NCI-H510A treated with DMSO at 0.1 percent for 48 hours (cell line): Measurements from ENCODE around the gene SLC26A8.
A peak's percentile ranks its signal among the peaks of the same experiment; 100 is the strongest.
"Not testable (repeated sequence)": the region's sequence is repeated elsewhere in the genome, so short reads cannot be mapped to it uniquely, and the experiment has no call there.

Experiments used
- DNase-seq: peaks from one replicate; lab custom pipeline; 2025; lab: John Stamatoyannopoulos, UW

Gene SLC26A8

DNA sequence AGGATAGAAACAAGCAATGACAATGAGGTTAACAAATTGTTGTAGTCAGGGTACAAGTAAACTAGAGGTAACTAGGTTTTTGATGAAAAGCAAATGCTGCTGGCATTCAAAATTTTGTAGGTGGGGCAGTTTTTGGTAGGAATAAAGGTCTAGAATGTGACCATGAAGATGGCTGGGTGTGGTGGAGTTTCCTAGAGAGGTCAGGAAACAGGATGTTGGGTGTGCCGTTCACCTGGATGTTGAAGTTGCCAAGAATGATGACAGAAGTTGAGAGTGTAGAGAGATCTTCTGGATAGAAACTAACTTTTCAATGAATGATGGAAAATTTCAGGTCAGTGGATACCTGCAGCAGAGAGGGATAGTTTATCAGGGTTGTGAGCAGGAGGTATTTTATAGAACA is 25.9 kb upstream of the SLC26A8 start:
- peak; percentile 31 for DNase-seq

DNA sequence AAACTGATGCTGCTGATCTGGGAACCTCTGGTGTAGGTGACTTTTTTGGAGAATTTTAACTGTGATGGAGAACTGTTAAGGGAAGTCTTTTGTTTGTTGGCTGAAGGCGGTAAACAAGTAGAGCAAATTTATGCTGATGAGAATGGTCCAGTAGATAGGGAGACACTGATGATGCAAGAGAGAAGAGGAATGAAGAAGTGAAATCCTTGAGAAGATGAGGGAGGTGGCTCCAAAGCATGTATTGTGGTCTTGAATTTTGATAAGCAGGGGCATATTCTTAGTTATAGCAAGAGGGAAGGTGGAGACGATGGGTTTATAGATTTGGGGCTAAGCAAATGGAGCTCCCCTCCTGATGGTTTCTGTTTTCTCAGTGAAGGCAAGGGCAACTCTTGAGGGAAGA is 25.1 kb upstream of the SLC26A8 start:
- DNase-seq = no peak

DNA sequence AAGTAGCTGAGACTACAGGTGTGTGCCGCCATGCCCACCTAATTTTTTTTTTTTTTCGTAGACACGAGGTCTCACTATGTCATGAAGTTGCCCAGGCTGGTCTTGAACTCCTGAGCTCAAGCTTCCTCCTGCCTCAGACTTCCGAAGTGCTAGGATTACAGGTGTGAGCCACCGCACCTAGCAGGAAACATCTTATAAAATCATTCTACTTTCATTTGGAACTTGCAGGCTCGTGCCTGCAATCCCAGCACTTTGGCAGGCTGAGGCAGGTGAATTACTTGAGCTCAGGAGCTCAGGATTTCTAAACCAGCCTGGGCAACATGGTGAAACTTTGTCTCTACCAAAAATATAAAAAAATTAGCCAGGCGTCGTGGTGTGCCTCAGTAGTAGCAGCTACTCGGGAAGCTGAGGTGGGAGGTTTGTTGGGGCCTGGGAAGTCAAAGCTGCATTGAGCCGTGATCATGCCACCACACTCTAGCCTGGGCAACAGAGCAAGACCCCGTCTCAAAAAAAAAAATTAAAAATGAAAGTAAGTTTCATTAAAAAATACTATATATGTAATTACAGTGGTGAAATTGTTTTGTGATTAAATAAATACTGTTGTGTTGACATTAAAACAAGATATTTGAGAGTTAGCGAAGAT is 18.3 kb upstream of the SLC26A8 start:
- no peak for DNase-seq

DNA sequence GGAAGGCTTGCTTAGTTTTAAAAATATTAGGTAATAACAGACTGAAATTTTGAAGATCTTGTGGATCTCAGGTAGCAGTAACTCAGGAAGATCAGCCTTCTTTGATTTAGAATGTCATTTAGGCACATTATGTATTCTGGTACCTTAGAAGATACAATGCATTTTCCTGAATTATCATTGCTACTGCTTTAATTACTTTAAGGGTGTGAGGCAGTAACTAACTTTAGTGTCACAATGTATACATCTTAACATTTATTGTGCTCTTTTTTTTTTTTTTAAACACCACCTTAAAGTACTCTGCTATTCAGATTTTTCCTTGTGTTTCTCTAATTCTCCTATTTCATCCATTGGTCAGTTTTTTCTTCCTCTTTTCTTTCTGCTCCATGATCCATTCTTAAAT is 16.5 kb upstream of the SLC26A8 start:
- DNase-seq = no peak

DNA sequence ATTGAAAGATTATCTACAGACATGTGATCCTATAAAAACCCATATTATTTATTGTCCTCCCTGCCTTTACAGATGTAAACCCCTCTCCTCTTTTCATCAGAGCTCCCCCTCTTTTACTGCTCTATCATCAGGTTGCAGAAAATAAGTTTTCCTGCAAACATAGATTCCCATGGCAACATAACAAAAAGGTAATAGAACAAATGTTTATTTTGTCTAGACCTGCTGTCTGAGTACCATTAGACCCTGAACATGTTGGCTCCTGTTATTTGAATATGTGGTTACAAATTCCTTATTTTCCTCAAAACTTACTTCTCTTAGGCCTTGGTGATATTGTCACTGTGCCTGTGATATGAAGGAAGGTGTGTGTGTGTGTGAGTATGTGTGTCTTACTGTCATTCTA is 14.7 kb upstream of the SLC26A8 start:
- no peak for DNase-seq

DNA sequence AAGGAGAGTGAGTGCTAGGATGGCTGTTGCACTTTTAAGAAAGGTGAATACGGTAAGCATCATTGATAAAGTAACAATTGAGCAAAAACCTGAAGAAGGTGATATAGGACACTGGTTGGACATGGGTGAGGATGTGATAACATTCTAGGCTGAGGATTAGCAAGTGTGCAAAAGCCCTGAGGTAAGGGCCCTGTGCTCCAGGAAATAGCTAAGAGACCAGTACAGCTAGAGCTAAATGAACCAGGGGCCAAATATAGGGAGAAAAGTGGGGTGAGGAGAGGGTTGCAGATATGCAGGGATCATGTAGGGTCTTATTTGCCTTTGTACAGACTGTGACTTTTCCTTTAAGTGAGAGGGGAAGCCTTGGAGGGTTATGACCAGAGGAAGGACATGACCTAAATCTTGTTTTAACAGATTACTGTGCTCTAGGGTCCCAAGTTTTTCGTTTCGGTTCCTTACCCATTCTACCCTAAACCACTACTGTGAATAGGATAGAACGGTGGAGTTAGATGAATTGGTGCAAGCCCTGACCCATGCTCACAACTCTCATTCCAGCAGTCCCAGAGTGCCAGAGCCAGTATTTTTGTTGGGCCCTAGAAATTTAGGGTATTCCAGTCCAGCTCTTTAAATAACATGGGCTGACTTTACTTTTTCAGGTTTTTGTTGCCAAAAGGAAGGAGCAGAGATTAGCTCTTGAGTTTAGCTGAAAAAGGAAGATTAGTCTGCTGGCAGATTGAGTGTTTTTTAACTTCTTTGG is 13.9 kb upstream of the SLC26A8 start:
- no peak for DNase-seq

DNA sequence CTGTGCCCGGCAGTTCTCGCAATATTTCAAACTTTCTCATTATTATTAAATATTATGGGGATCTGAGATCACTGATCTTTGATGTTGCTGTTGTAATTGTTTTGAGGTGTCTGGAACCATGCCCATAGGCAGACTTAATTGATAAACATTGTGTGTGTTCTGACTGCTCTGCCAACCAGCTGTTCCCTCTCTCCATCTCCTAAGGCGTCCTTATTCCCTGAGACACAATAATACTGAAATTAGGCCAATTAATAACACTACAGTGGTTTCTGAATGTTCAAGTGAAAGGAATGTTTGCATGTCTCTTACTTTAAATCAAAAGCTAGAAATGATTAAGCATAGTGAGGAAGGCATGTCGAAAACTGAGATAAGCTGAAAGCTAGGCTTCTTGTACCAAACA is 10.8 kb upstream of the SLC26A8 start:
- DNase-seq = no peak

DNA sequence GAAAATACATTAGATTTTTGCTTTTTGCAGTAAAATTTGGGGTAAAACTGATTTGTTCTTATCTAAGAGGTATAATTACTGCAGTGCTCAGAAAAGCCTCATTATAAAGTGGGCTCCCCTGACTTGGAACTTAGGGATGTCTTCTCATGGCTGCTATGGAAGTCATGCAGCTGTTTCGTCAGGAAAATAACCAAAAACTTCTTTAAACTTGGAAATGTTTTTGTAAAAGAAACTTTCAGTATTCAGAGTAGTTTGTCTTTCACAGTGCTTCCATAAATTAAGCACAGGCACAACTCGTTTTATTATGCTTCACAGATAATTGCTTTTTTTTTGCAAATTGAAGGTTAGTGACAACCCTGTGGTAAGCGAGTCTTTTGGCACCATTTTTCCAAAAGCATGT is 10.0 kb upstream of the SLC26A8 start:
- no peak for DNase-seq

DNA sequence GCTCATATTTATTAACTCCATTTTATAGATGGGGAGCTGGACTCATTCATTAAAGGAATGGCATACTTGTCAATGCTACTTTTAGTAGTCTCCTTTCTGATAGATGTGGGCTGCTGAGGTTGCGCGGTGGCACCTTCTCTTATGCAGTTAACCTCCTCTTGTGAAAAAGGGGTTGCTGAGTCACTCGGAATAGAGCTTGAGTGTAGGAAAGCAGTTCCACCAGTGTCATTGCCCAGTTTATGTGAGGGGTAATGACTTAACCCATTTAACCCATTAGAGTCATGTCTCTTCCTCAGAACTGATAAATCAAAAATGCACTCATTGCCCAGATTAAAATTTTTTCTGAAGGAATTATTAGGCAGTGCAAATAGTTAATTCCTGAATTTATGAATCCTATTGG is 9.5 kb upstream of the SLC26A8 start:
- DNase-seq = no peak

DNA sequence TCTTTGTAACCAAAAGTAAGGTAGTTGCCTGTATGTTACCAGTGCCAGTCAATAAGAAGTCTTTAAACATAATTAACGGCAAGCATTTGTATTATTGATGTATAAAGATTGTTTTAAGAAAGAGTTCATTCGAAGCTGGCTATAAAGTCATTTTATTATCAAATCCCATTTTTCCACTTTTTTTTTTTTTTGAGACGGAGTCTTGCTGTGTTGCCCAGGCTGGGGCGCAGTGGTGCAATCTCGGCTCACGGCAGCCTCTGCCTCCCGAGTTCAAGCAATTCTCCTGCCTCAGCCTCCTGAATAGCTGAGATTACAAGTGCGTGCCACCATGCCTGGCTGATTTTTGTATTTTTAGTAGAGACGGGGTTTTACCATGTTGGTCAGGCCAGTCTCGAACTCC is 8.7 kb upstream of the SLC26A8 start:
- DNase-seq = not testable (repeated sequence)

DNA sequence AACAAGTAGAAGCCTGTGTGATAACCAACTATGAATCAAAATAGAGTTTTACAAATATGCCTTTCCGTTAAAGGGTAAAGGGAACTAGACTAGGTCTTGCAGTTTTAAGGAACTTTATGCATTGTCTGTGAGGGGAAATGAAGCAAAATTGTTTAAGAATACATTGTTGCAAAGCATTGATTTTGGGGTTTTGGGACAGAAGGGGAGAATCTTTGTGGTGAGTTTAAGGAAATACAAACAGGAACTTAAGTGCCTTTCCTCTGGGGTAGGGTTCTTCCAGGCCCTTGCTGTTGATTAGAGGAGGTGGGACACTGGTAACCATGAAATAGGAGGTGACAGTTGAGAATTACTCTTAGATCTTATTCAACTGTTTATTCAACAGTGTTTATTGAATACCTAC is 7.8 kb upstream of the SLC26A8 start:
- DNase-seq = no peak

DNA sequence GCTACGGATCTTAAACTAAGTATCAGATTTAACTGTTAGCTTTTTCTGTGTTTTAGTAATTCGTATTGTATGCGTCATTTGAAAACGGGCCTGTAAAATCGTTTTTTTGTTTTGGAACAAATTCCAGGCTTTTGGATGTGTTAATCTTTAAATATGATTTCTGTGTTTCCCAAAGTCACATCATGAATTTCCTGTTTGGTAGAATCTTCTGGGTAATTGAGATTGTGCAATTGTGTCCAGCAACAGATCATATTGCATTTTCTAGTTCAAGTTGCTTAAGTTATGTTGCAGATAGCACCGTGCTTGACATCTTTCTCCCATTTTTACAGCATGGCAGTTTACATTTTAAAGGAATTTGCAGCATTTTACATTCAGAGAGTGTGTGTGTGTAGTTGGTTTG is 5.0 kb upstream of the SLC26A8 start:
- peak; percentile 40 for DNase-seq

DNA sequence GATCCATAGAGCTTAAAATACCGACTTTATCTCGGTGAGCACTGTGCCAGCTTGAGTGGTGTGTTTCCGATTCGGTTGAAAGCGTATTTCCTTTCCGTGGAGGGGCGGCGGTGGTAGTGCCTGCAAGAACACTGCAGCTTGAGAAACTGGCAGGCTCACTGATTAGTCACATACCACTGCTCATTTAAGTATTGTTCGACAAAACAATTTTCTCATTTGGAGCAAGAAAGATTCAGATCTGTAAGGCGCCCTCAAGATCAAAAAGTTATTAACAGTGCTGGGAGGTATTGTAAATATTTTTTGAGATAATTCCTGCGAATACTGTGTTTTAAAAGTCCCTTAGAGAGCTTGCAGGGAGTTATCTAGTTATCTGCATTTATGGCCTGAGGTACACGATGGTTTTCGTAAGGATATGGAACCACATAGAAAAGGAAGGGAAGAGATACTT is 4.5 kb upstream of the SLC26A8 start:
- DNase-seq = peak; percentile 59

DNA sequence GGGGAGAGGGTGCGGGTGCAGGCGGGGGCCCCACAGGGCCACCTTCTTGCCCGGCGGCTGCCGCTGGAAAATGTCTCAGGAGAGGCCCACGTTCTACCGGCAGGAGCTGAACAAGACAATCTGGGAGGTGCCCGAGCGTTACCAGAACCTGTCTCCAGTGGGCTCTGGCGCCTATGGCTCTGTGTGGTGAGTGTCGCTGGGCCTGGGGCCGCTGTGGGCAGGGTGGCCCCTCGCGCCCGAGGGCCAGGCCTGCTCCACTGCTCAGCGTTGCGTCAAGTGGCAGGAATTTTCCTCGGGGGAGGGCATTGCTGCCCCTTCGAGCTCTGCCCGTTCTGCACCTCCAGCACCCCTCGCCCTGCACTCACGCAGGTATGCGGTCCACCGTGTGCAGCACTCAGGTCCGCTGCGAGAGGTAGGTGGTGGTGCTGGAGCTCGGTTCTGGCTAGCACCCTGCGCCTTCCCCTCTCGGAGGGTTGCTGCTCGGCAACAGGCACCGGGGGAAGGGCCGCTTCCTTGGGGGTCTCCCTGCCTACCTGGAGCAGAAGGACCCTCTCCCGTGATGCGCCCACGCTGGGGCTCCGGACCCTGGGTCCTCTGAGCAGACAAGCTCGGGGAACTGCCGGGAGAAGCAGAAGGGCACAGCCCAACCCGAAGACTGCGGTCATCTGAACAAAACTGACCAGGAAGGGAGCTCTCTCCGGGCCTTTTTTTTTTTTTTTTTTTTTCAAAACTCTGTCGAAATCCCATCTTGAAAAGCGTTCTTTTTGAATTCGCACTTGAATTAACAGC is 3.8 kb upstream of the SLC26A8 start:
- peak; percentile 48 for DNase-seq

DNA sequence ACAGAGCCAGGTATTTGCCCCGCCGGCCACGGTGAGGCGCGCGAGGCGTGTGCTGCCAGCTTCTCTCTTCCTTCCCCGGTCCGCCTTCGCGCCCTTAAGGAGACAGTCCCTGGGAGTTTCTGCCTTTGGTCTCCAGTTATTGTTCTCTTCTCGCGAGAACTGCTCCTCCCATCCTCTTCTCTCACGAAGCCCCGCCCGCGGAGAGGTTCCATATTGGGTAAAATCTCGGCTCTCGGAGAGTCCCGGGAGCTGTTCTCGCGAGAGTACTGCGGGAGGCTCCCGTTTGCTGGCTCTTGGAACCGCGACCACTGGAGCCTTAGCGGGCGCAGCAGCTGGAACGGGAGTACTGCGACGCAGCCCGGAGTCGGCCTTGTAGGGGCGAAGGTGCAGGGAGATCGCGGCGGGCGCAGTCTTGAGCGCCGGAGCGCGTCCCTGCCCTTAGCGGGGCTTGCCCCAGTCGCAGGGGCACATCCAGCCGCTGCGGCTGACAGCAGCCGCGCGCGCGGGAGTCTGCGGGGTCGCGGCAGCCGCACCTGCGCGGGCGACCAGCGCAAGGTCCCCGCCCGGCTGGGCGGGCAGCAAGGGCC is 3.2 kb upstream of the SLC26A8 start, which contains the start of gene MAPK14:
MAPK14 (plus strand) TSS at position 308 of the 587 bp plus-strand sequence. CDS start 350 bp downstream, outside the sequence.
- DNase-seq = peak; percentile 99

DNA sequence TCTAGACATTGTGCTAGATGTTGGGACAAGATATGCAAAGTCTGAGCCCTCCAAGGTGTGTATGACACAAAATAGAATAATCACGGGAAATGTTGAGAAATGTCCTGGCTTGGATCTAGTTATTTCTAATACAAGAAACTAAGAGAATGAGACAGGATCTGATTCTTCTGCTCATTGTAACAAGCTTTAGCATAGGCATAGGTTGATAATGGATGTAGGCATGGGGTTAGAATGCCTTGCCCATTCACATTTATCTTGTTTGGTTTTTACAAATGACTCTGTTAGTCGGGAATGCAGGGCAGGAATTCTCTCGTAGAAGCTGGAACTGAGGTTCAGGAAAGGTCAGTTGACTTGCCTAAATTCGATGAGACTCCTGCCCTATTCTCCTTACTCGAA is 1.5 kb upstream of the SLC26A8 start:
- DNase-seq = no peak

DNA sequence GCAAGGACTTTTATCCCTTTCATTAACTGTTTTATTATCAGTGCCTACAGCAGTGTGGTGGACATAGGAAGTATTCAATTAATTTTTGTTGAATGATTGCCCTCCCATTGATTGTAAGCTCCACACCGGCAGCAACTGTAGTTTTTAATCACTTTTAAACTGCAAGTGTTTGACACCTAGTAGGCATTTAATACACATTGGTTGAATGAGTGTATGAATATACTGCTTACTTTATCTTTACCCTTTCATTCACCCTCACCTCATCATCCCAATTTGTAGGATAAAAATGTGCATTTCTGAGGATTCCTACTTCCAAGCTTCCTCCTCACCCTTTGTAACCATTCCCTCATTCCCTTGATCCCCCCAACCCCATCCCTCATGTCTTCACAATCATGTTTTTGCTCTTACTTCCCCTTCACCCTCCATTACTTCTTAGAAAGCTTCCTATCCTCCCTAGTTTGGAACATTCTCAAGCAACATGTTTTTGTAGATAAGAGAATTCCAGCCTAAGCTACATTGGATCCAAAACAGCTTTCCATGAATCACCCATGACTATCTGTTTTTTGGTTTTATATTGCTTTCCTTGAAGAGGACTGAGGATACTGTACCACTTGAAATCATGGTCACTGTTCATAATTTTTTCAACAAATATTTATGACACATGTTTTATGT is 955 bp upstream of the SLC26A8 start:
- no peak for DNase-seq

DNA sequence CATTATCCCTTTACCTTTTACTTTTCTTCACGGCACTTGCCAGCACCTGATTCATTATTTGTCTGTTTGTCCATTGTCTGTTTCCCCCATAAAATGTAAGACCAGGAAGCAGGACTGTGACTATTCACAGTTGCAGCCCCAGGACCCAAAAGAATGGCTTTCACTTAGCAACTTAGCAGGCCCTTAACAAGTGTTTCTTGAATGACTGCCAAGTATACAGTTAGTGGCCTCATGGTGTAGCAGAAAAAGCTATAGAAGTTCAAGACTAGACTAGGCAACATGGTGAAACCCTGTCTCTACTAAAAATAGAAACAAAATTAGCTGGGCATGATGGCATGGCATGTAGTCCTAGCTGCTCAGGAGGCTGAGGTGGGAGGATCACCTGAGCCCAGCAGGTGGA is 4.3 kb downstream of the SLC26A8 start:
- DNase-seq = peak; percentile 9

DNA sequence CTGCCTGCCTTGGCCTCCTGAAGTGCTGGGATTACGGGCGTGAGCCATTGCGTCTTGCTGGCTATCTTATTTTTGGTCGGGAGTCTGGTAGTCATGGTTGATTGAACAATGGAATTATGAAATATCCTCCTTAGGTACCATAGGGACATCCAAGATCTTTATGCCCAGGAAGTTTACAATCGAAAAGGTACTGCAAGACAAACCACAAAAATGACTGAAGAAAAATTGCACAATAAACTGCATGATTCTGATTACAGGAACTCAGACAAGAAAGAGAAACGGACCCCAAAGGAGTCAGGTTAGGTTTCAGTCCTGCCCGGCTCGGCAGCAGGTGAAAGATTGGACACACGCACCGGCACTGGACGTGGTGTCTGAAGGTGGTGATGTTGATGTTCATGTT is 5.3 kb downstream of the SLC26A8 start:
- DNase-seq = no peak

DNA sequence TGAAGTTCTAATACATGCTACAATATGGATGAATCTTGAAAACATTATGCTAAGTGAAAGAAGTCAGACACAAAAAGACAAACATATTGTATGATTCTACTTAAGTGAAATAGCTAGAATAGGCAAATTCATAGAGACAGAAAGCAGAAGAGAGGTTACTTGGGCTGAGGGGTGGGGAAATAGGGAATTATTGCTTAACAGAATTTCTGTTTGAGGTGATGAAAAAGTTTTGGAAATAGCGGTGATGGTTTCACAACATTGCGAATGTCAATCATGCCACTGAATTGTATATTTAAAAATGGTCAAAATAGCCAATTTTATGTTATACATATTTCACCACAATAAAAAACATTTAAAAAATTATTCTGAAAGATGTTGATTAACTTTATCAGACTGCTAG is 6.1 kb downstream of the SLC26A8 start:
- no peak for DNase-seq

DNA sequence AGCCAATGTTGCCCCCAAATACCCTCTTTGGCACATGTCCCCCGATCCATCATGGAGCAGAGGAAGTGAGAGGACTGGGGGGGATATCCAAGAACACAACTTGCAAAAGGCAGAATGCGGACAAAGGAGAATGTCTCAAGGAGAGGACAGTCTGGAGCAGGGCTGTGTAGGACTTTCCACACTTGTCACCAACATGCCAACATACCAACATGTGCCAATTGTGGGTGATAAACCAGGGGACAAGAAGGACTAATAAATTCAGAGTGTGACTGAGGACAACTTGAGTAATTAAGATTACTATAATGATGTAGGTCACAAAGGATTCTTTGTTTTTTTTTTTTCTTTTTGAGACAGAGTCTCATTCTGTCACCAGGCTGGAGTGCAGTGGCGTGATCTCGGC is 8.8 kb downstream of the SLC26A8 start:
- no peak for DNase-seq

DNA sequence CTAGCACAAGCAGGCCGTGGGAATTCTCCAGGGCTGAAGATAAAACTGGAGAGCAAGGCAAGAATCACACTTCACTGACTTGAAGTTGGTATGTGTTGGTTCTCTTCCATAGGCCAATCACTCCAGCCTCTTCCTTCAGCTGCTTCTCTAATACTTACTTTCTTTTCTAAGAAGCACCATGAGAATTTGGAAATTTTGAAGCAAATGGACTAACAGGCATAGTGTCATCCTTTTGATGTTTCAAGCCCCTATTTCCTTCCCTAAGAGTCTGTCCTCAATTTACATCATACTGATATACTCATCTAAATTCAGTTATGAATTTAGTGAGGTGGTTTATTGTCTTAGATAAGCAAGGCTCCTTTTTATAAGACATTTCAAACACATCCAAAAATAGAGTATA is 24.0 kb downstream of the SLC26A8 start:
- no peak for DNase-seq
